IgD-negative memory B cell (primary cell): Measurements from ENCODE around the gene LELP1. TPM values are rescaled to one million over a fixed set of nuclear protein-coding genes. Genes with fewer than 3 reads are reported as not detected.

Experiments used
- H3K27ac Mint-ChIP-seq, 3 donors: one replicate each; pipeline ENCODE4 v1.8.0; 2020 to 2022; ENCODE audit warnings: mild to moderate bottlenecking in 3 of 3, mixed read lengths in 3 of 3, moderate library complexity in 1 of 3
- H3K27me3 Mint-ChIP-seq: one replicate; pipeline ENCODE4 v1.8.0; 2021; ENCODE audit warnings: mixed read lengths
- H3K36me3 Mint-ChIP-seq: one replicate; pipeline ENCODE4 v1.8.0; 2020; ENCODE audit warnings: mild to moderate bottlenecking, mixed read lengths
- H3K4me1 Mint-ChIP-seq, 3 donors: one replicate each; pipeline ENCODE4 v1.8.0; 2020 to 2022; ENCODE audit warnings: mixed read lengths in 3 of 3, mild to moderate bottlenecking in 1 of 3
- H3K4me3 Mint-ChIP-seq, 4 donors: one replicate each; pipeline ENCODE4 v1.8.0; 2020 to 2022; ENCODE audit warnings: mild to moderate bottlenecking in 4 of 4, mixed read lengths in 4 of 4, moderate library complexity in 3 of 4
- H3K9me3 Mint-ChIP-seq, 3 donors: one replicate each; pipeline ENCODE4 v1.8.0; 2020 to 2021; ENCODE audit warnings: mixed read lengths in 3 of 3, mild to moderate bottlenecking in 1 of 3
- polyA plus RNA-seq: library from polyadenylated mRNA; unstranded; fragments of 300-500 nt; fragmentation: Illumina TruSeq; gene quantifications from one replicate; pipeline ENCODE4 v1.2.3, GENCODE V29; 2021

LELP1 gene
- polyA plus RNA-seq, 1 donor from 2014 or later = not detected

- Mint-ChIP-seq H3K27me3 (peaks cover 9% of the 10 kb centered on the region), H3K36me3 (peaks cover 2% of the 10 kb centered on the region), H3K4me1 (peaks cover 0 to 1% (median 0%) of the 10 kb centered on the region in 3 donors), H3K27ac (no peak overlapping the region), H3K9me3 (peaks cover 3 to 7% (median 3%) of the 10 kb centered on the region in 3 donors), H3K4me3 (no peak overlapping the region)
Observed at GRCh38 chr1:153246018-153246417, 42.8 kb downstream of the LELP1 start.

GRCh38 chr1:153246825-153247224, 43.6 kb downstream of the LELP1 start:
- peaks cover 0 to 6% (median 0%) of the 10 kb centered on the region in 3 donors for H3K4me1 Mint-ChIP-seq
- H3K4me3 Mint-ChIP-seq = no peak overlapping the region
- H3K27ac Mint-ChIP-seq = no peak overlapping the region
- H3K27me3 Mint-ChIP-seq = peaks cover 9% of the 10 kb centered on the region
- peaks cover 3 to 7% (median 3%) of the 10 kb centered on the region in 3 donors for H3K9me3 Mint-ChIP-seq
- H3K36me3 Mint-ChIP-seq = peaks cover 2% of the 10 kb centered on the region

- Mint-ChIP-seq H3K9me3 (peaks cover 3 to 7% (median 3%) of the 10 kb centered on the region in 3 donors), H3K27ac (no peak overlapping the region), H3K36me3 (peaks cover 2% of the 10 kb centered on the region), H3K27me3 (peaks cover 9% of the 10 kb centered on the region), H3K4me1 (peaks cover 0 to 7% (median 0%) of the 10 kb centered on the region in 3 donors), H3K4me3 (no peak overlapping the region)
Observed at GRCh38 chr1:153248176-153248879, 45.1 kb downstream of the LELP1 start.

- Mint-ChIP-seq H3K27ac (no peak overlapping the region), H3K4me3 (no peak overlapping the region), H3K36me3 (peaks cover 2% of the 10 kb centered on the region), H3K9me3 (peaks cover 0 to under 1% (median 0%) of the 10 kb centered on the region in 3 donors), H3K4me1 (peaks cover 0 to 7% (median 0%) of the 10 kb centered on the region in 3 donors), H3K27me3 (peaks cover 8% of the 10 kb centered on the region)
Observed at GRCh38 chr1:153250166-153250565, 46.9 kb downstream of the LELP1 start.

- H3K27me3 Mint-ChIP-seq = peaks cover 8% of the 10 kb centered on the region
- no peak overlapping the region for H3K27ac Mint-ChIP-seq
- peaks cover 2% of the 10 kb centered on the region for H3K36me3 Mint-ChIP-seq
- H3K4me3 Mint-ChIP-seq = peak overlapping the region in 2 of 4 donors; percentile 1 to 45
- peaks cover 0 to 7% (median 0%) of the 10 kb centered on the region in 3 donors for H3K4me1 Mint-ChIP-seq
- no peaks in the 10 kb centered on the region for H3K9me3 Mint-ChIP-seq
Observed at GRCh38 chr1:153251087-153251486, 47.9 kb downstream of the LELP1 start.

GRCh38 chr1:153251562-153251961, 48.3 kb downstream of the LELP1 start:
- Mint-ChIP-seq H3K36me3 (peaks cover 2% of the 10 kb centered on the region), H3K9me3 (no peaks in the 10 kb centered on the region), H3K27ac (no peak overlapping the region), H3K4me1 (peaks cover 0 to 7% (median 0%) of the 10 kb centered on the region in 3 donors), H3K4me3 (no peak overlapping the region), H3K27me3 (peaks cover 8% of the 10 kb centered on the region)

- H3K4me1 Mint-ChIP-seq = peaks cover 0 to 7% (median 0%) of the 10 kb centered on the region in 3 donors
- no peaks in the 10 kb centered on the region for H3K9me3 Mint-ChIP-seq
- no peak overlapping the region for H3K4me3 Mint-ChIP-seq
- peaks cover 2% of the 10 kb centered on the region for H3K36me3 Mint-ChIP-seq
- peaks cover 8% of the 10 kb centered on the region for H3K27me3 Mint-ChIP-seq
- no peak overlapping the region for H3K27ac Mint-ChIP-seq
Observed at GRCh38 chr1:153251988-153252387, 48.8 kb downstream of the LELP1 start.

GRCh38 chr1:153253076-153253475, 49.8 kb downstream of the LELP1 start:
- peaks cover 0 to 7% (median 0%) of the 10 kb centered on the region in 3 donors for H3K4me1 Mint-ChIP-seq
- H3K9me3 Mint-ChIP-seq = no peaks in the 10 kb centered on the region
- H3K27ac Mint-ChIP-seq = no peak overlapping the region
- H3K36me3 Mint-ChIP-seq = peaks cover 2% of the 10 kb centered on the region
- H3K27me3 Mint-ChIP-seq = peaks cover 3% of the 10 kb centered on the region
- H3K4me3 Mint-ChIP-seq = no peak overlapping the region

GRCh38 chr1:153253693-153254092, 50.5 kb downstream of the LELP1 start:
- H3K36me3 Mint-ChIP-seq = peaks cover 2% of the 10 kb centered on the region
- no peak overlapping the region for H3K27ac Mint-ChIP-seq
- no peak overlapping the region for H3K4me3 Mint-ChIP-seq
- H3K27me3 Mint-ChIP-seq = peaks cover 3% of the 10 kb centered on the region
- peaks cover 0 to 7% (median 0%) of the 10 kb centered on the region in 3 donors for H3K4me1 Mint-ChIP-seq
- H3K9me3 Mint-ChIP-seq = no peaks in the 10 kb centered on the region

Other genes with a start within 250 kb of the LELP1 start
- gene SPRR4, start 232.8 kb upstream of the LELP1 start, polyA plus RNA-seq = not detected
- not detected for gene SPRR1A, start 219.3 kb upstream of the LELP1 start, polyA plus RNA-seq
- gene SPRR3, start 201.7 kb upstream of the LELP1 start, polyA plus RNA-seq = not detected
- not detected for gene SPRR1B, start 172.2 kb upstream of the LELP1 start, polyA plus RNA-seq
- not detected for gene SPRR2D, start 162.3 kb upstream of the LELP1 start, polyA plus RNA-seq
- not detected for gene SPRR2A, start 145.9 kb upstream of the LELP1 start, polyA plus RNA-seq
- not detected for gene SPRR2B, start 131.8 kb upstream of the LELP1 start, polyA plus RNA-seq
- gene SPRR2E, start 108.9 kb upstream of the LELP1 start, polyA plus RNA-seq = not detected
- not detected for gene SPRR2F, start 89.9 kb upstream of the LELP1 start, polyA plus RNA-seq
- not detected for gene SPRR2G, start 52.5 kb upstream of the LELP1 start, polyA plus RNA-seq
- not detected for gene PRR9, start 14.2 kb downstream of the LELP1 start, polyA plus RNA-seq
- not detected for gene LORICRIN, start 56.3 kb downstream of the LELP1 start, polyA plus RNA-seq
- not detected for gene PGLYRP3, start 109.5 kb downstream of the LELP1 start, polyA plus RNA-seq
- gene PGLYRP4, start 145.4 kb downstream of the LELP1 start, polyA plus RNA-seq = not detected
- gene S100A9, start 154.4 kb downstream of the LELP1 start, polyA plus RNA-seq = 44.6 TPM
- gene S100A12, start 172.2 kb downstream of the LELP1 start, polyA plus RNA-seq = 0.97 TPM
- gene S100A8, start 187.6 kb downstream of the LELP1 start, polyA plus RNA-seq = 28.0 TPM
- gene S100A7A, start 213.1 kb downstream of the LELP1 start, polyA plus RNA-seq = not detected